ENCODE results near the gene ATP5PB. TPM values are rescaled to one million over a fixed set of nuclear protein-coding genes. Genes with fewer than 3 reads are reported as not detected.
A peak's percentile ranks its signal among the peaks of the same experiment; 100 is the strongest.

Gene ATP5PB
- total RNA-seq, 1 experiment from 2014 or later, result 736 TPM

- peak; percentile 81 for DNase-seq (ENCODE audit: low read depth)
Observed at GRCh38 chr1:111507411-111508201, 58.3 kb downstream of the ATP5PB start.

- DNase-seq (ENCODE audit: low read depth), result no peak
Observed at GRCh38 chr1:111509997-111510375, 60.7 kb downstream of the ATP5PB start.

GRCh38 chr1:111511370-111511769, 62.1 kb downstream of the ATP5PB start:
- DNase-seq (ENCODE audit: low read depth), result no peak

Other genes with a start within 250 kb of the ATP5PB start
- not detected in 2 replicates for gene DENND2D, start 248.8 kb upstream of the ATP5PB start, total RNA-seq (2014; rRNA removed; shearing (Covaris generic))
- gene CHI3L2, start 221.8 kb upstream of the ATP5PB start, total RNA-seq (2014; rRNA removed; shearing (Covaris generic)), result 2.6 and 5.5 TPM in 2 replicates
- gene CHIA, start 158.6 kb upstream of the ATP5PB start, total RNA-seq (2014; rRNA removed; shearing (Covaris generic)), result not detected in 2 replicates
- 0.20 TPM in 1 of 2 replicates, not detected in the other for gene OVGP1, start 21.7 kb upstream of the ATP5PB start, total RNA-seq (2014; rRNA removed; shearing (Covaris generic))
- 53.6 and 62.8 TPM in 2 replicates for gene WDR77, start 208 bp upstream of the ATP5PB start, total RNA-seq (2014; rRNA removed; shearing (Covaris generic))
- 0.24 TPM in 1 of 2 replicates, not detected in the other for gene C1orf162, start 24.5 kb downstream of the ATP5PB start, total RNA-seq (2014; rRNA removed; shearing (Covaris generic))
- not detected in 2 replicates for gene ADORA3, start 54.2 kb downstream of the ATP5PB start, total RNA-seq (2014; rRNA removed; shearing (Covaris generic))
- not detected in 2 replicates for gene TMIGD3, start 54.2 kb downstream of the ATP5PB start, total RNA-seq (2014; rRNA removed; shearing (Covaris generic))
- gene RAP1A, start 170.3 kb downstream of the ATP5PB start, total RNA-seq (2014; rRNA removed; shearing (Covaris generic)), result 24.5 and 36.4 TPM in 2 replicates